GM23248 (cell line): ENCODE results near the gene BAZ1B.

ENCODE experiments used
- EZH2 ChIP-seq: fragments of 200-600 bp; sonication (generic); IDR thresholded peaks from 2 replicates; pipeline ENCODE4 v1.6.1; 2018; ENCODE audit warnings: antibody characterized with exemption, mild to moderate bottlenecking; ENCODE audit not compliant: insufficient read depth, poor library complexity, severe bottlenecking
- EZH2phosphoT487 ChIP-seq: fragments of 200-600 bp; sonication (generic); IDR thresholded peaks from 2 replicates; pipeline ENCODE4 v1.6.1; 2018; ENCODE audit warnings: antibody characterized with exemption, moderate library complexity, mild to moderate bottlenecking, low read depth; ENCODE audit not compliant: insufficient read depth

GRCh38 chr7:73569042-73569608 is 47.0 kb upstream of the BAZ1B start:
- no peak for TF ChIP-seq EZH2
- no peak for TF ChIP-seq EZH2phosphoT487
